GM18951 (cell line): Measurements from ENCODE around the gene TMEM179.

Experiments used
- POLR2A ChIP-seq: IDR thresholded peaks from 4 replicates; pipeline ENCODE4 v1.6.1; 2011; ENCODE audit warnings: mild to moderate bottlenecking; ENCODE audit not compliant: insufficient read length, insufficient read depth; ENCODE audit errors: extremely low read depth
- in situ Hi-C: fragments of 300-500 bp; cut with MboI; formaldehyde crosslinking; loops from one replicate; pipeline ENCODE4 v1.12.0; 2022; ENCODE audit warnings: low sequenced_read_pairs, mixed read lengths, inconsistent platforms; ENCODE audit not compliant: unreplicated experiment

TMEM179 gene

GRCh38 chr14:104633276-104634137 is 28.9 kb upstream of the TMEM179 start:
- TF ChIP-seq POLR2A: no peak
- in situ Hi-C loops: no loop called here

- in situ Hi-C loops: no loop called here
- TF ChIP-seq POLR2A: no peak
These were observed 28.2 kb upstream of the TMEM179 start for GRCh38 chr14:104632781-104633180.

- in situ Hi-C loops: no loop called here
- TF ChIP-seq POLR2A: no peak
These were observed 20.4 kb upstream of the TMEM179 start for GRCh38 chr14:104624939-104625338.

- in situ Hi-C loops: no loop called here
- TF ChIP-seq POLR2A: no peak
These were observed 9.7 kb upstream of the TMEM179 start for GRCh38 chr14:104614126-104614812.

DNA sequence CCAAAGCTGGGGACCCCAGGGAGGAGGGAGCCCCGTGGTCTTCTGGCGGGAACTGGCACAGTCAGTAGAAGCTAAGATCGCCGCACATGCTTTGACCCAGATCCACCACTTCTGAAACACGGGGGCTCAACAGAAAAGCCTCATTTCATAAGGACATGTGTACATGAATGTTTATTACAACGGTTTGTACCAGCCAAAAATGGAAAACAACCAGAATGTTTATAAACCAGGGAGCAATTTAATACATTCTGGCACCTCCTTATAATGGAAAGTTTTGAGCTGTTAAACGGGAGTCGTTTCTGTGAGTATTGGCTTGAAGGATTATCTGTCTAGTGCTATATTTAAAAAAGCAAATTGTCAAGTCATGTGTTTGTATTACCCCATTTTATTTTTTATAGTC is 7.3 kb upstream of the TMEM179 start:
- in situ Hi-C loops: no loop called here
- TF ChIP-seq POLR2A: no peak

- in situ Hi-C loops: no loop called here
- TF ChIP-seq POLR2A: no peak
These were observed 6.3 kb upstream of the TMEM179 start for GRCh38 chr14:104610749-104611310.

- in situ Hi-C loops: no loop called here
- no peak for TF ChIP-seq POLR2A
These were observed 5.1 kb upstream of the TMEM179 start for GRCh38 chr14:104609666-104610065.

GRCh38 chr14:104603711-104604401 is 716 bp downstream of the TMEM179 start:
- TF ChIP-seq POLR2A: no peak
- in situ Hi-C loops: no loop called here

- no peak for TF ChIP-seq POLR2A
- in situ Hi-C loops: no loop called here
These were observed 1.6 kb downstream of the TMEM179 start for GRCh38 chr14:104602933-104603325.

GRCh38 chr14:104602315-104602932 is 2.1 kb downstream of the TMEM179 start:
- in situ Hi-C loops: no loop called here
- no peak for TF ChIP-seq POLR2A

DNA sequence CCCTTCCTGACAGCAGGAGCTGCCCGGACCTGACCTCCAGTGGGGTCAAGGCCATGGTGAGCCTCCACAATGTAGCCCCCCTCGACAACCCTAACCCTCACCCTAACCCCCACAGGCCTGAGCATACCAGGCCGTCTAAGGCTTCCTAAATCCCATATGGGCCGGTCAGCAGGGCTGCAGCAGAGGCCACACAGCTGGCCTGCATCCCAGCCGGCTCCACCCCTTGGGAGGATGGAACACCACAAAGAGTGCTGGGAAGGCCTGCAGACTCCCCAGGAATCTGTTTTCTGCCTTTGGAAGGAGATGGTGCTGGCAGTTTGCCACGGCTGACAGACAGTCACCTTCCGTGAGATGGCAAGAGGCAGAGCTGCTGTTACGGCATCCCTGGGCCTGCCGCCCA is 2.8 kb downstream of the TMEM179 start:
- in situ Hi-C loops: no loop called here
- TF ChIP-seq POLR2A: no peak

- TF ChIP-seq POLR2A: no peak
- in situ Hi-C loops: no loop called here
These were observed 3.8 kb downstream of the TMEM179 start for GRCh38 chr14:104600805-104601204.

DNA sequence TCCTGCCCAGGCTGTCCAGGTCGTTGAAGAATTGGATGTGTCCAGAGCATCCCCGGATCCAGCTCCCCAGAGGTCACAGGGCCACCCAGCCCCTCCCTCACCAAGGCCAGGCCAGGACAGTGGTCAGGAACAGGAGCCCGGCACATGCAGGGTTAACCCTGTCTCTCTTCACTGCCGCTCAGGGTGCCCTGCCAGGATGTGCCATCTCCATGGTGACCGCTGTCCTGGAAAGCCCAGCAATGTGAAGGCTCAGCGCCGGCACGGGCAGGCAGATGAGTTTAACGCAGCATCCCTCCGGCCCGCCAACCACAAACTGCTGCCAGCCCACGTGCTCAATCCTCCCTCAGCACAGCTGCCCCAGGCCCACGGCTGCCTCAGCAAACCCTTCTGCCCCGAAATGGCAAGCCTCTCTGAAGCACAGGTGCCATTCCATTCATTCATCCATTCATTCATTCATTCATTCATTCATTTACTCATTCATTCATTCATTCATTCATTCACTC is 4.4 kb downstream of the TMEM179 start:
- TF ChIP-seq POLR2A: no peak
- in situ Hi-C loops: no loop called here

GRCh38 chr14:104599446-104599845 is 5.1 kb downstream of the TMEM179 start:
- TF ChIP-seq POLR2A: no peak
- in situ Hi-C loops: no loop called here
